GF-D8 (cell line): ENCODE results near the gene MAP2K2.

ENCODE experiments used
- DNase-seq: peaks from one replicate; lab custom pipeline; 2025; lab: John Stamatoyannopoulos, UW

The MAP2K2 gene

GRCh38 chr19:4060621-4061177, 63.2 kb downstream of the MAP2K2 start:
- no peak for DNase-seq

GRCh38 chr19:4059891-4060620, 63.9 kb downstream of the MAP2K2 start:
- peak; percentile 19 for DNase-seq

DNA sequence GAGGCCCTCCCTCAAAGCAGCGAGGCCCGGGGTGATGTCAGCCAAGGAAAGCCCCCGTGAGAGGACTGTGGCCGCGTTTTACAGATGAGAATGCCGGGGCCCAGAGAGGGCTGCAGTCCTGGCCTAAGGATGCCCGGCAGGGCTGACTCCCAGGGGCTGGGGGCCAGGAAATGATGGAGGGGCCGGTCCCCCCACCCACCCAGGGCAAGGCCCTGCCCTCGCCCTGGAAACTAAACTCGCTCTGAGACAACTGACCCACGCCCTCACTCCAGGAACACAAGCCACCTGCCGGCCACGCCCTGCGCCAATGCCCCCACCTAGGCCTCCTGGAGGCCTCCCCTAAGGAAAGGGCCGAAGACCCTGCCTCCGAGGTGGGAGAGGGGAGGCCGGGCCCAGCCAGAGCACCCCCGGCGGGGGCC, 64.5 kb downstream of the MAP2K2 start:
- DNase-seq, result no peak

- no peak for DNase-seq
These were observed 65.0 kb downstream of the MAP2K2 start for GRCh38 chr19:4058693-4059452.

DNA sequence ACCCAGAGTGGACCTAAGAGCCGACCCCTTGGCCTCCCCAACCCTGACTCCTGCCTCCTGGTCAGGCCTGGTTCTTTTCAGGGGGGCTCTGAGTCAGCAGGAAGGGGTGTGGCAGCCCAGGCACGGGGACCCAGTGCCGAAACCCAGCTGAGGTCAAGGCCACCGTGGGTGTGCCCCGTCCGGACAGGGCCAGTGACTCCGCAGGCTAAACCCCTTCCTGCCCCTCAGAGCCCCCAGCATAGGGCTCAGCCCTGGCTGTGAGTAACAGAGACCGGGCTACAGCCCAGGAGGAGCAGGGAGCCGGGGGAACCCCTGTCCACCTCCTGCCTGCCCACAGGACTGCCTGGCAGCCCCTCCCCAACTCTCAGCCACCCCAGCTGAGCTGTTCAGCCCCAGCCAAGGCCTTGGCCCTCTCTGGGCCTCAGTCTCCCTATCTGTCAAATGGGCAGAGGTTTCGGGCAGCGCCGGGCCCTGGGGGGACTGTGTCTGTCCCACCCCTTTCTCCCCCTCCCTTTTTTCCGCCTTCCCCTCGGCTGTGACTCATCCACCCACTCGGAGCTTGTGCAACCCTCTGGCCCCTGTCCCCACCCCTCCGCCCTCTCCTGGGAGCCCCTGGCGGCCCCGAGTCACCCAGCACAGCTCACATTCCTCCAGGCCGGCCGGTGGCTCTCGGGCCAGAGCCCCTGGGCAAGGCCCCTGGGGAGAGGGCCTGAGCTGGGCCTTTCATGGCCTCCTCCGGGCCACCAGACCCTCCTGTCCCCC, 65.8 kb downstream of the MAP2K2 start:
- no peak for DNase-seq

- DNase-seq, result no peak
These were observed 68.7 kb downstream of the MAP2K2 start for GRCh38 chr19:4055209-4055552.

DNA sequence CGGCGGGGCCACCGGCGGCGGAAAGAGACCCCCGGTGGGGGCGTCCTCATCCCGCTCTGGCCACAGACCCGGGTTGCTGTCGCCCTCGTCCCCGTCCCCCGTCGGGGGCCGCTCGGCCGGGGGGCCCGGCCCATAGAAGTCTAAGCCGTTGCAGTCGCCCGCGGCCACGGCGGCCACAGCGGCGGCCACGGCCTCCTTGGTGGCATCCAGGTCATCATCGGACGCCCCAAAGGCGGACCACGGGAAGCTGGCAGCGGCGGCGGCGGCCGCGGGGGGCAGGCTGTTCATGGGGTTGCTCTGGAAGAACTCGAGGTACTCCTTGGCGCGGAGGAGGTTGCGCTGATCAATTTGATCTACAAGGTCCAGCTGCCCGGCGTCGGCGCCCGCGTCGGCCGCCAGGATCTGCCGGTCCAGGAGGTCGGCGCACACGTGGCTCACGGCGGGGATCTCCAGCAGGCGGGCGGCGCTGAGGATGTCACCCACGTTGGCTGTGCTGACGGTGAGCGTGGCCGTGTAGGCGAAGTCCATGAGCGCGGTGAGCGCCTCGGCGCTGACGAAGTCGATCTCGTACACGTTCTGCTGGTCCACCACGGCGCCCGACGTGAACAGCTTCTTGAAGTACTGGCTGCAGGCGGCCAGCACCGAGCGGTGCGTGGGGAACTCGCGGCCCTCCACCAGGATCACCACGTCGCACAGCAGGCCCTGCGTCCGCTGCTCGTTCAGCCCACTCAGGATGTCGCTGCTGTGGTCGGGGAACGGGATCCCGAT, 69.3 kb downstream of the MAP2K2 start:
- DNase-seq, result no peak

DNA sequence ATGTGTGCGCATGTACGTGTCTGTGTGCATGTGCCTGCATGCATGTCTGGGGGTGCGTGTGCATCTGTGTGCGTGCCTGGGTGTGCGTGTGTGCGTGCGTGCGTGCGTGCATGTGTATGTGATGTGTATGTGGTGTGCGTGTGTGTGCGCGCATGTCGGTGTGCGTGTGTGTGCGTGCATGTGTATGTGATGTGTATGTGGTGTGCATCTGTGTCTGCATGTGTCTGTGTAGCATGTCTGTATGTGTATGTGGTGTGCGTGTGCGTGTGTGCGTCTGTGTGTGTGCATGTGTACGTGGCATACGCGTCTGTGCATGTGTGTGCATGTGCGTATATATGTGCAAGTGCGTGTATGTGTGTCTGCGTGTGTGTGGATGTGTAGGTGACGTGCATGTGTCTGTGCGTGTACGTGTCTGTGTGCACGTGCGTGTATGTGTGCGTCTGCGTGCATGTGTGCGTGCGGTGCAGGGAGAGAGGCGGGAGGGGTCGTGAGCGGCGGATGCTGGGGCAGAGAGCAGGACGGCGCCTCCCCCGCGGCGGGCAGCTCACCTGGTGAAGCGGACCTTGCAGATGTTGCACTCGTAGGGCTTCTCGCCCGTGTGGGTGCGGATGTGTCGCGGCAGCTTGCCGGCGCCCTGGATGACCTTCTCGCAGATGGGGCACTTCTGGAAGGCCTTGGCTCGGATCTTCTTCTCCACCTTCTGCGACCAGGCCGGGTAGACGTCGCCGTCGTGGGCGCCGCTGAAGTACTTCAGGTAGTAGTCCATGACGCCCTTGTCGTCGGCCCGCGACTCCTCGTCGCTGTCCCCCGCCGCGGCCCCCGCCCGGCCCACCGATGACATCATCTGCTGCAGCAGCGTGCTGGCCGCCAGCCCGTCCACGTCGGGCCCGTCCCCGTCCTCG, 70.2 kb downstream of the MAP2K2 start:
- no peak for DNase-seq

GRCh38 chr19:4052993-4053422, 70.9 kb downstream of the MAP2K2 start:
- DNase-seq, result no peak

GRCh38 chr19:4052114-4052992, 71.6 kb downstream of the MAP2K2 start:
- DNase-seq, result no peak

DNA sequence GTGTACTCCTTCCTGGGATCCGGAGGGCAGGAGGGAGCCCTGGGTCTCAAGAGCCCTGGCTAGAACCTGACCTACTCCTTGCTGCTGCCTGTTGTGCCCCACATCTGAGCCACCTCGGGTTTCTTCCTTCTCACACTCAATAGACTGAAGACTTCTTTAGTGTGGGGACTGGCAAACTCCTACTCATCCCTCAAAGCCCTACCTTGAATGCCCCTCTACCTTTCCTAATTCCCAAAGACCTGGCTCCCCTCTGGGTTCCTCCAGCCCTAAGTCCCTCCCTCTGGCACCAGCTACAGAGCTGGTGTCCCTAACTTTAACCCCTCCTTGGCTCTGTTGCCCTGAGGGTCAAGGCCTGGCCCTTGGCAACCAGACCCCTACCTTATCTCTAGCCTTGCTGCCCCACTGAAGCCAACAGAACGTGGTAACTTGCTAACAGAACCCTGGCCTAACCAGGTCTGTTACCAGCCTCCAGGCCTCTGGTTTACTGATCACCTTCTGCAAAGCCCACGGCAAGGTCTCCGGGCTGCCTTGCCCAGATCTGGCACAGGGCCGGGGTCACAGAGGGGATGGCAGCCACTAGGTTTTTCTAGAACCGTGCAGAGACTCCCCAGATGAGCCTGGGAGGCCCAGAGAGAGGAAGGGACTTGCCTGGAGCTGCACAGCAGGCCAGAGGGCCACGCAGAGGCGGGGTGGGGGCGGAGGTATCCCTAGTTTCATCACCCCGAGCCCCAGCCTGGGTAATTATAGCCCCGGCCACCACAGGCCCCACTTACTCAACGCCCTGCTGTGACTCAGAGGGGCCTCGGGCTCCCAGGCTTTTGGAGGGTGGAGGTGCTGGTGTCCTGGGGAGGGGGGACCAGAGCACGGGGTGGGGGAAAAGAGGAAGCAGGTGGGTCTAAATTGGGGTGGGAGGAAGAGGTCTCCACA, 72.5 kb downstream of the MAP2K2 start:
- DNase-seq, result no peak

- DNase-seq, result no peak
These were observed 74.5 kb downstream of the MAP2K2 start for GRCh38 chr19:4049432-4049831.

GRCh38 chr19:4046946-4047683, 76.8 kb downstream of the MAP2K2 start:
- no peak for DNase-seq

DNA sequence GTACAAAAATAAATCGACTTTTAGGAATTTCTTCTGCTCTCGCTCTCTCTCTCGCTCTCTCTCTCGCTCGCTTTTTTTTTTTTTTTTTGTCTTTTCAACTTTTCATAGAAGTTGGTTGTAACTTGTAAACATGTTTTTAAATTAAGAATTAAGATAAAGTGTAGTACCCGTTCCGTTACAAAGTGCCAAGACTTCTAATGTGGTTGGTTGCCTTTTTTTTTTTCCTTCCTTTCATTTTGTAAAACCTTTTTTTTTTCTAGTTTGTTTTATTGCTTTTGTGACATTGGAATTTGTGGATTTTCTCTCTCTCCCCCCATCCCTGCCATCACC, 77.6 kb downstream of the MAP2K2 start:
- no peak for DNase-seq

GRCh38 chr19:4045597-4046361, 78.1 kb downstream of the MAP2K2 start:
- no peak for DNase-seq

- no peak for DNase-seq
These were observed 78.9 kb downstream of the MAP2K2 start for GRCh38 chr19:4044990-4045465.
